ENCODE results near the gene GNB1.
A peak's percentile ranks its signal among the peaks of the same experiment; 100 is the strongest.

Gene GNB1

DNA sequence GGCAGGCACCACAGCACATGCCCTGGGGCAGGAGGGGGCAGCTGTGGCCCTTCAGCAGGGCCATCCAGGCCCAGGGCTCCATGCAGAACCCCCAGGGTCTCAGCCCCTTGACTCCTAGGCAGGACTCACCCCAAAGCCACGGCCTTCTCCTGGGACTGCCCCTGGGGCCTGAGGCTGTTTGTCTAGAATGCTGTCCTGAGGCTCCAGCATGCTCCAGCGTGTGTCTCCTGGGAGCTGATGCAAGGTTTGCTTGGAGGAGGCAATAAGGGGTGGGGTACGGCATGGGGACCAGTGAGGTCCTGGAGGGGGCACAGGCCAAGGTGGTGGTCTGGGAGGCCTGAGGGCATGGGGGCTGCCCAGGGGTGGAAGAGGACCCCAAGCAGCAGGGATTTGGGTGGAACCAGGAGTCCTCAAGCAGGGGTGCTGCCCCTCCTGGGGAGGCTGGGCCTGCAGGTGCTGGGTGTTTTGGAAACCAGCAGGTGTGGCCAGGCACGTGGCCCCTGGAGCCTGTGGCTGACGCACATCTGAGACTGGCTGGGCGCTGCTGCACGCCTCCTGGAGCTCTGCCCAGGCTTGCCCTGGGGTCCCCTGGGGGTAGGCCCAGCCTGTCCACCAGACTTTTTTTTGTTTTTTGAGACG is 16.3 kb upstream of the GNB1 start:
- DNase-seq: peak; percentile 97

- peak; percentile 85 for DNase-seq
Measured at GRCh38 chr1:1906185-1907097, 15.6 kb upstream of the GNB1 start.

GRCh38 chr1:1903224-1903623 is 12.3 kb upstream of the GNB1 start:
- no peak for DNase-seq

- no peak for DNase-seq
Measured at GRCh38 chr1:1901641-1902294, 10.9 kb upstream of the GNB1 start.

- peak; percentile 19 for DNase-seq
Measured at GRCh38 chr1:1900883-1901640, 10.2 kb upstream of the GNB1 start.

- no peak for DNase-seq
Measured at GRCh38 chr1:1899967-1900327, 9.1 kb upstream of the GNB1 start.

DNA sequence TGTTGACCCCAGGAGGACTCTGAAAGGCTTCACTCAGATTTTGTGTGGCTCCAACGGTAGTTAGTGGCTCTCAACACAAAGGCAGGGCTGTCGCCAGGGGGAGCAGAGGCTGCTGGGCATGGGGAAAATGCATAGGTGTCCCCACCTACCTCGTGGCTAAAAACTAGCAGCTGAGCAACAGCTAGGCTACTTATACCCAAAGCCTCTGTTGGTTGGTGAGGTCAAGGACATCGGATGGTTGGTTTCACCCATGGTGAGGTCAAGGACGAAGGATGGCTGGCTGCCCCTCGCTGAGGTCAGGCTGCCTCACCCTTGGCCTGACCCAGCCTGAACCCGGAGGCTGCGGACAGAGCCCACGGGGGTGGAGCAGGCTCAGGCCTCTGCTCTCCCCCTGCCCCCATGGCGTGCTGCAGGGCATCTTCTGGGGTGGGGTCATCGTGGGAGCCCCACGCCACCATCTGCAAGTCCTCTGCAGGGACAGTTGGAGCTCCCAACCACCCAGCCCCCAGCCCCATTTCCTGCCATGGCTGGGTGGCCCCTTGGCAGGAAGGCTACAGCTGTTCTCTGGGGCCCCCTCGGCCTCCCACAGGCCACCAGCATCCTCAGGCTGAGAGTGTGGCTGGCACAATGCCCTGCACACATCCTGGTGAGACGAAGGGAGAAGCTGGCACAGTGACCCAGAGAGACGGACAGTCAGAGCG is 8.5 kb upstream of the GNB1 start:
- peak; percentile 90 for DNase-seq

GRCh38 chr1:1898246-1898933 is 7.5 kb upstream of the GNB1 start:
- no peak for DNase-seq

- no peak for DNase-seq
Measured at GRCh38 chr1:1895456-1896336, 4.8 kb upstream of the GNB1 start.

DNA sequence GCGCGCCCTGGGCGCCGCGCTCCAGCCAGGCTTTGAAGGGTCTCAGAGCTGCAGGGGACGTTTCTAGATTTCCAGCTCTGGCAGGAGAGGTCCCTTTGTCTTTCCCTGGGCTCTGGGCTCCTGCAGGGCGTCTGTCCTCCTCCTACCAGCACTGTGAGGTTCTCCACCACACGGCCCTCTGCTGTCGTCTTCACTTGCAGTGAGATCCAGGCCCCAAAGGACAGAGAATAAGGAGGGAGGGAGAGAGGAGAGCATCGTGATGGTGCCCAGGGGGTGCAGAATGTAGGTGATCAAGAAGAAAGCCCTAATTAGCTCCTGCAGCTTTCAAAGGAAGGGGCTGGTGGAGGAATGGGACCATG is 4.2 kb upstream of the GNB1 start:
- DNase-seq: no peak

GRCh38 chr1:1894354-1895059 is 3.6 kb upstream of the GNB1 start:
- DNase-seq: peak; percentile 36

DNA sequence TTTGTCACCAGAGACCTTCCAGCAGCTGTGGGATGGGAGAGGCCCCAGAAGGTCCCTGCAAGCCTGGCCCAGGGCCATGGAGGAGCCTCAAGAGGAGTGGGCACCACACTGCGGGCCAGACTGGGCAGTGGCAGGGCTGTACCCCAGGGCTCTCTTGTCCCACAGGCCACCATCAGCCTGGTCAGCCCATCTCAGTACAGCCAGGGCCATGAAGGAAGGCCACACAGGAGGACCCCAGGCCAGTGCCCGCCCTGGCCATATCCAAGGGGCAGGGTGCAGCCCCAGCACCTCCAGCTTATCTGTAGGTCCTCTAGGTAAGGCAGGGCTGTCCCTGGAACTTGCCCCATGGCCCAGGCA is 3.1 kb upstream of the GNB1 start:
- DNase-seq: no peak

DNA sequence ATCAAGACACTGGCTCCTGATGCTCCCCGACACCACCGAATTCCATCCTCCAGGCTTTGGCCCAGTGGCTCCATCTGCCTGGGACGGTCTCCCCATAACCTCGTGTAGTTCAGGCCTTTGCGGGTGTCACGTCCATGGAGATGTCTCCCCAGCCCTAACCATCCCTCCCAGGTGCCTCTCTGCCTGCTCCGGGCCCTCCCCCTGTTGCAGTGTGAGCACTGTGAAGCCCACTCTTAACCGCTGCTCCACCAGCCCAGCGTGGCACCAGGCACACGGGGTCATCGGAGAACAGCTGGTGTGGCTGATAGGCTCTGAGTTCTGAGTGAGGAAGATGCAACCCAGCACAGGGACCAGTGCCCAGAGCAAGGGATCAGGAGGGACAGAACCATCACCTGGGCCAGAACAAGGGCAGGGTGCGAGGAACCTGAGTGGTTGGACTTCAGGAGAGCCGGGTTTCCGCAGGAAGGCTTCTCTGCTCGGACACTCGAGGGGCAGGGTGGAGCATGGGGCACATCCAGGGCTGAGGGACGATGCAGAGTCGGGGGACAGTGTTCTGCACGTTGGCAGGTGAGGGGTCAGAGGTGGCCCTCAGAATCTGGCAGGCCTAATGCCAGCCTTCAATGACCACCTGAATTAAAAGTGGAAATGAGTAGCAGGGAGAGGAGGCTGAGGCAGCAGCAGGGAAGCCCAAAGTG is 2.6 kb upstream of the GNB1 start:
- DNase-seq: no peak

DNA sequence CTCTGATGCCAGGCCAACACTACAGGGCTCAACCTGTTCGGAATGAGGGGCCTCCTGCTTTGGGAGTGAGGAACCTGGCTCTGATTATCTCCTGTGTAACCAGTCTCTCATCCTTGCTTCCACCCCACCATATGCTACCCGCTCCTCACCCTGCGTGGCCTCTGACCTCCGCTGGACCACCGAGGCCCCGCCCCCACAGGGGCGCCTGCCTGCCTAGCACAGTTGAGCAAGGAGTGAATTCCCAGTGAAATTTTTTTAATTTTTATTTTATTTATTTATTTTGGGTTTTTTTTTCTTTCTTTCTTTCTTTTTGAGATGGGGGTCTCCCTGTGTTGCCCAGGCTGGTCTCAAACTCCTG is 1.9 kb upstream of the GNB1 start:
- no peak for DNase-seq

GRCh38 chr1:1892079-1892762 is 1.3 kb upstream of the GNB1 start:
- no peak for DNase-seq

GRCh38 chr1:1891349-1892078 is 627 bp upstream of the GNB1 start:
- DNase-seq: peak; percentile 72

DNA sequence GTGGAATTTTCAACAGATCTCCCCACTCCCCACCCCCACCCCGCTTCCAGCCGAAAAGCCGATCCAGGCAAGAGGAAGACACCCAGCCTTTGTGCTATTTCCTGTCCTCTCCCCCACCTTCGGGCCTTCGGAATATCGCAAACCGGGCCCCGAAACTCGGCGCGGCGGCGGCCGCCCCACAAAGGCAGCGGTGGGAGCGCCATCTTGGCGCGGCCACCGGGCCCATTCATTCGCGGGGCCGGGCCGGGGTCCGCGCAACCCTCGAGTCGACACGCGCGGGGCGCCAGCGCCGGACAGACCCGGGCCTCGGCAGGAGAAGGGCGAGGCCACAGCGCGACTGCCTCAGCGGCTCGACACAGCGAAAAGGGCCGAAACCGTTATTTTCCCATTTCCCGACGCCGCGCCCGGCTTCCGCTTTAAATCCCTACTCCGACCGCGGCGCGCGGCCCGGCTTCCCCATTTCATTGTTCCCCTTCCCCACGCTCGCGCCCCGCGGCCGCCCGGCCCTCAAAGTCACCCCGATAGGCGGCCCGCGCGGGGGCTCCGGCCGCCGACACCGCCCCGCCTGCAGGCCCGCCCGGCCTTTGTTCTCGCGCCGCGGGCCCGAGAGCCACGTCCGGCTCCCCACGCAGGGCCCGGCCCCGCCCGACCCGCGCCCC is 911 bp downstream of the GNB1 start:
- peak; percentile 64 for DNase-seq

Measured in RPMI8226 (cell line).